Measurements from ENCODE around the gene NF2. TPM values are rescaled to one million over a fixed set of nuclear protein-coding genes. Genes with fewer than 3 reads are reported as not detected.

Gene NF2
- total RNA-seq, 2 donors from 2014 or later: 36.8 to 37.0 TPM

DNA sequence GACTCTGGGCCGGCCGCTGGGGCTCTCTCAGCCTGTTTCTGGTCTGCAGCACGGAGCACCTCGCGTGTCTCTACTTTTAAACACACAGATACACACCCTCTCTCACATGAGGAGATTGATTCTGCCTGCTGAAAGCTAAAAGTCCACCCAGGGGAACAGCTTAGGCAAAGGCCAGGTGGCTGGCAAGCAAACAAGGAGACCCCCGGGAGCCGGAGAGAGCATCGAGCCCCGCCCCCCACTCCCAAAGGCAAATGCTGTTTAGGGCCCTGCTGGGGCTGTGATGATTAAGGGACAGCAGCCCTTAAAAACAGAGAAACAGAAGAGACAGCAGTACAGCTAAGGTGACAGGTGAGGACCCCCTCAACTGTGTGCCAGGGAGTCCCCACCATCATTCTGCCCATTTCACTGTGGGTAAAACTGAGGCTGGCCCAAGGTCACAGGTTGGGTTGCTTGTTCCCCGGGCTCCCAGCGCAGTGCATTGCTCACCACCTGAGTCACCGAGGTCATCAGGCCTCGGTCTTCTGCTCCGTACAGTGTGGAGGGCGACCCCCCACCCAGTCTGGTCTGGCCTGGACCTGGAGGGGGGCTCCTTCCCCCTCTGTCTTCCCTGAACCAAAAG lies 123.2 kb downstream of the NF2 start:
- intact Hi-C loops (cut with DNase I): loop anchor here in 1 of 2 donors (10.0 kb wide), 1 partner anchor 278 kb away; no protein-coding TSS in a partner anchor
- DNase-seq (ENCODE audit: low spot score): no peak

DNA sequence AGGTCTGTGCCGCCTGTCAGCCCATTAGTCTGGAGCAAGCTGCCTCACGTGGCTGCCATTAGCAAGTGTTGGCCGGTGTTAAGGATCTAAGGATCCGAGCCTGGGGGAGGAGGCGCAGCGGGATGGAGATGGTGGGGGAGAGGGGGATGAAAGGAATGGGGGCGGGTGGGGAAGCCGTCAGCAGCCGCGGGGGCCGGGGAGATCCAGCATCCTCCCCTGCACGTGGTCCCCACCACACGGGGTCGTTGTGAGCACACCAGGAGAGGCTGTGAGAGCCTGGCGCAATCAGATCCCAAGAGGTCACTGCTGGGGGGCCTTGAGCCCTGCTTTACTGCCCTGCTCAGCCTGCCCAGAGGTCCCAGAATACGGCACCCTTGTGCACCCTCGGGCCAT lies 123.7 kb downstream of the NF2 start:
- intact Hi-C loops (cut with DNase I): loop anchor here in 1 of 2 donors (10.0 kb wide), 1 partner anchor 278 kb away; no protein-coding TSS in a partner anchor
- DNase-seq (ENCODE audit: low spot score): no peak

DNA sequence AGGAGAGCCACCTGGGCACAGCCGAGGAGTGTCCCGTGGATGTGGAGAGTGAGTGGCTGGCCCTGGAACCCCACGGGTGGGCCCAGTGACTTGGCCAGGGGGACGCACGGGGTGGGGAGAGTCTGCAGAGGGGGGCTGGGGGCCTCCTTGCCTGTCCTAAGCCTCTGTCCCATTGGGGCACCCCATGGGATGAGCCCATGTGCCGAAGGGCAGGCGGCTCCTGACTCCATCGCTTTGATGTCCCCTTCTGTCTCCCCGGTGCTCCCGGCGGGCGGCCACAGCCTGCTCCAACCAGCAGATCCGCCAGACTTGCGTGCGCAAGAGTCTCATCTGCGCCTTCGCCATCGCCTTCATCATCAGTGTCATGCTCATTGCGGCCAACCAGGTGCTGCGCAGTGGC lies 125.7 kb downstream of the NF2 start:
- intact Hi-C loops (cut with DNase I): loop anchor here in 1 of 2 donors (10.0 kb wide), 1 partner anchor 276 kb away; no protein-coding TSS in a partner anchor
- DNase-seq (ENCODE audit: low spot score): no peak

- intact Hi-C loops (cut with DNase I): no loop called here
- no peak for DNase-seq (ENCODE audit: low spot score)
Measured at GRCh38 chr22:29731058-29731850, 127.8 kb downstream of the NF2 start.

- no peak for DNase-seq (ENCODE audit: low spot score)
- intact Hi-C loops (cut with DNase I): no loop called here
Measured at GRCh38 chr22:29732883-29733282, 129.4 kb downstream of the NF2 start.

DNA sequence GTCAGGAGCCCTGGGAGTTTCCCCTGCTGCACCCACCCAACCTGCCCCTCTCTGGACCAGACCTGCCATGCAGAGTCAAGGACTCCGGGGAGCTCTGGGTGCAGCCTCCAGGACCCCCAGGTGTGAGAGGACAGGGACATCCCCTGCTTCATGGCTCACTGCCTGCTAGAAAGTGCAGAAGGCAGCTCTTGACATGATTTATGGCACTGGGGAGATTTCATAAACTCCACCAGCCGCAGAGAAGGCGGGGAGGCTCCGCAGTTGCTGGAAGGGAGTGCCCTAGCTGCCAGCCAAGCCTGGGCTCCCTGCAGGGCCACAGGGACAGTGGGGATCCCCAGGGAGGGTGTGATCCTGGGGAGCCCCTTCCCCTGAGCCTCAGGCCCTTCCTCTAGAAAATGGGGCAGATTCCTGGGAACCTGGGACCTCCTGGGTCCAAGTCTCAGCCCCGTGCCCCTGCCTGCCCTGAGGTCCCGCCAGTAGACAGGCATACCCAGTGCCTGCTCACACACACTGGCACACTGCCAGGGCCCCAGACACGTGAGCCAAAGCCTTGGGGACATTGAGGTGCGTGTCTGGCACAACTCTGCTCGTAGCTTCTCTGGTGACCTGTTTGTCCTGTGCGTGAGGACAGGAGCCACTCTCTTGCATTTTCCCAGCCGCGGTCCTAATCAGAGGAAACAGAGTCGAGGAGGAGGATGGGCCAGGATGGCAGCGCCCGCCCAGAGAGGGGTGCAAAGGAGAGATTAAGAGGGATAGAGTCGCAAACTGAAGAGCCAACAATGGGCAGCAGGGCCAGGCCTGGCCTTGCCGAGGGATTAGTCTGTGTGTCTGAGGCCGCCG lies 130.1 kb downstream of the NF2 start:
- intact Hi-C loops (cut with DNase I): no loop called here

GRCh38 chr22:29734406-29734805 lies 131.0 kb downstream of the NF2 start:
- intact Hi-C loops (cut with DNase I): no loop called here
- DNase-seq (ENCODE audit: low spot score): no peak

More for the DNA sequence above, 130.1 kb downstream of the NF2 start:
- DNase-seq (ENCODE audit: low spot score): no peak

- no peak for DNase-seq (ENCODE audit: low spot score)
- intact Hi-C loops (cut with DNase I): no loop called here
Measured at GRCh38 chr22:29734838-29735237, 131.4 kb downstream of the NF2 start.

DNA sequence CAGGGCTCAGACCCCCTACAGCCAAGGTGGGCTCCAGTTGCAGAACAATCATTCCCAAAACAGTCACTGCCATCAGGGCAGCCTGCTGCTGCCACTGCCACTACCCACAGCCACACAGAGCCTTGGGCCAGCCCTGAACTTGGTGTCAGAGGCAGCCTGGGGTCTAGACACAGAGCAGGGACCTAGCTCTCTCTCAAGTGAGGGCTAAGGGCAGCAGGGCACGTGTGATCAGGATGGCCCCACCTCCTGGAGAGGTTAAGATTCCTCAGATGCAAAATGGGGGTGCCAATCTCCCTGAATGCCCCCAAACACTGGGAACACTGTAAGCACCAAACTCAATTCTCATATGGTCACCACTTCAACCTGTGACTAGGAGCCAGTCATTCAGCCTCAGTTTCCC lies 132.0 kb downstream of the NF2 start:
- DNase-seq (ENCODE audit: low spot score): no peak
- intact Hi-C loops (cut with DNase I): no loop called here

GRCh38 chr22:29737251-29738117 lies 134.1 kb downstream of the NF2 start:
- no peak for DNase-seq (ENCODE audit: low spot score)
- intact Hi-C loops (cut with DNase I): loop anchor here in 1 of 2 donors (1.0 kb wide), 1 partner anchor 40 kb away; no protein-coding TSS in a partner anchor

DNA sequence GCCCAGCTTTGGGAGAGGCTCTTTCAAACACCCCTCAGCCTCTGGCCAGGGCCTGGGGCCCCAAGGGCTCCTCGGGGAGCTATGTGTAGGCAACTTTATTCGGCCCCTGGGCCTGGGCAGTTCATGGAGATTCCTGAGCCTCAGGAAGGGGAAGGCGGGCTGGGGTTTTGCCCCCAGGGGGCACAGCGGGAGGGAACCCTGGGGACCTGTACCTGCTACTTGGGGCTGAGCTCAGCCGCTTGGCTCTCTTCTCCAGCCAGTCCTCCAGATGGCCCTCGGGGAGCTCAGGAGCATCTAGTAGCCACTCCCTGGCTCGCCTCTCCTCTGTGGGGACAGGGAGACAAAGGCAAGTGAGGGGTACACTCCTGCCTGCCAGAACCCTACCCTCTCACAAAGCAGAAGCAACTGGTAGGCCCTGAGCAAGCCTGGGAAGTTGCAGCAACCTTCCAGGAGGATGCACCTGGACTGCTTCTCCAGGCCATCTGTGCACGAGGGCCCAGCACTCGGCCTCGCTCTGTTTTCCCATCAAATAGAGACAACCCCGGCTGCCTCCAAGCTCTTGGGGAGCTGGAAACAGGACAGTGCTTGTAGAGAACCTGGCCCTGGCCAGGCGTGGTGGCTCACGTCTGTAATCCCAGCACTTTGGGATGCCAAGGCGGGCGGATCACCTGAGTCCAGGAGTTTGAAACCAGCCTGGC lies 134.8 kb downstream of the NF2 start:
- intact Hi-C loops (cut with DNase I): loop anchor here in 1 of 2 donors (1.0 kb wide), 1 partner anchor 39 kb away; no protein-coding TSS in a partner anchor
- DNase-seq (ENCODE audit: low spot score): no peak

GRCh38 chr22:29739346-29739875 lies 136.0 kb downstream of the NF2 start:
- intact Hi-C loops (cut with DNase I): no loop called here
- no peak for DNase-seq (ENCODE audit: low spot score)

GRCh38 chr22:29740216-29740615 lies 136.8 kb downstream of the NF2 start:
- intact Hi-C loops (cut with DNase I): no loop called here
- DNase-seq (ENCODE audit: low spot score): no peak

GRCh38 chr22:29741926-29742325 lies 138.5 kb downstream of the NF2 start:
- no peak for DNase-seq (ENCODE audit: low spot score)
- intact Hi-C loops (cut with DNase I): no loop called here

- intact Hi-C loops (cut with DNase I): no loop called here
- no peak for DNase-seq (ENCODE audit: low spot score)
Measured at GRCh38 chr22:29742326-29742725, 138.9 kb downstream of the NF2 start.

GRCh38 chr22:29744902-29745301 lies 141.5 kb downstream of the NF2 start:
- no peak for DNase-seq (ENCODE audit: low spot score)
- intact Hi-C loops (cut with DNase I): no loop called here

DNA sequence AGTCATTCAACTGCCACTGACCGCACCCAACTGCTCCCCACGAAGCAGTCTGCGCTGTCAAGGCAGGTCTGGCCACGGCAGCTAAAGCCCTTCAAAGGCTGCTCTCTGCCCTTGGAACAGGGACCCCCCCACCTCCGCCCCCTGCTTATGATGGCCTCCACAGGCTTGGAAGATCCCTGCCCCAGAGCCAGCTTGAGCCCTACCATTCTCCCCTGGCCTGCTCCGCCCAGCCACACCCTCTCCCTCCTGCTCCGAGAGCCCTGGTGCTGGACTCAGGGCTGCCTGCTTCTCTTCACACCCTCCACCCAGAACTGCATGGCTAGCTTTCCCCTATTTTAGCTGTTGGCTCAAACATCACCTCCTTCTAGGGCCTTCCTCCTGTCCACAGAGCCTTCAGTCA lies 144.4 kb downstream of the NF2 start:
- no peak for DNase-seq (ENCODE audit: low spot score)
- intact Hi-C loops (cut with DNase I): no loop called here
